Astrocyte of the cerebellum (primary cell): ENCODE data around the gene CFAP99.

Experiments
- DNase-seq: peaks from one replicate; pipeline ENCODE4 v3.0.0-alpha.2; 2011; ENCODE audit warnings: low read depth
- H3K4me3 ChIP-seq: 2 replicates; pipeline ENCODE4 v1.5.1; 2011; ENCODE audit warnings: mild to moderate bottlenecking, low read depth, low read length, moderate library complexity
- in situ Hi-C: cut with HindIII; loops from 2 replicates; pipeline ENCODE4 v1.10.0; 2017; ENCODE audit warnings: low sequenced_read_pairs
- TF ChIP-seq, protein P1 (sequence below): IDR thresholded peaks from 2 replicates; pipeline ENCODE4 v1.5.1; 2012; ENCODE audit warnings: low read length, low read depth, moderate library complexity, mild to moderate bottlenecking; ENCODE audit errors: missing control alignments

CFAP99 gene

GRCh38 chr4:2416564-2417225, 2.1 kb upstream of the CFAP99 start:
- TF ChIP-seq, protein P1, sequence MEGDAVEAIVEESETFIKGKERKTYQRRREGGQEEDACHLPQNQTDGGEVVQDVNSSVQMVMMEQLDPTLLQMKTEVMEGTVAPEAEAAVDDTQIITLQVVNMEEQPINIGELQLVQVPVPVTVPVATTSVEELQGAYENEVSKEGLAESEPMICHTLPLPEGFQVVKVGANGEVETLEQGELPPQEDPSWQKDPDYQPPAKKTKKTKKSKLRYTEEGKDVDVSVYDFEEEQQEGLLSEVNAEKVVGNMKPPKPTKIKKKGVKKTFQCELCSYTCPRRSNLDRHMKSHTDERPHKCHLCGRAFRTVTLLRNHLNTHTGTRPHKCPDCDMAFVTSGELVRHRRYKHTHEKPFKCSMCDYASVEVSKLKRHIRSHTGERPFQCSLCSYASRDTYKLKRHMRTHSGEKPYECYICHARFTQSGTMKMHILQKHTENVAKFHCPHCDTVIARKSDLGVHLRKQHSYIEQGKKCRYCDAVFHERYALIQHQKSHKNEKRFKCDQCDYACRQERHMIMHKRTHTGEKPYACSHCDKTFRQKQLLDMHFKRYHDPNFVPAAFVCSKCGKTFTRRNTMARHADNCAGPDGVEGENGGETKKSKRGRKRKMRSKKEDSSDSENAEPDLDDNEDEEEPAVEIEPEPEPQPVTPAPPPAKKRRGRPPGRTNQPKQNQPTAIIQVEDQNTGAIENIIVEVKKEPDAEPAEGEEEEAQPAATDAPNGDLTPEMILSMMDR = no peak
- DNase-seq = no peak
- in situ Hi-C loops = no loop called here
- peak overlapping the region; percentile 52 for H3K4me3 ChIP-seq

DNA sequence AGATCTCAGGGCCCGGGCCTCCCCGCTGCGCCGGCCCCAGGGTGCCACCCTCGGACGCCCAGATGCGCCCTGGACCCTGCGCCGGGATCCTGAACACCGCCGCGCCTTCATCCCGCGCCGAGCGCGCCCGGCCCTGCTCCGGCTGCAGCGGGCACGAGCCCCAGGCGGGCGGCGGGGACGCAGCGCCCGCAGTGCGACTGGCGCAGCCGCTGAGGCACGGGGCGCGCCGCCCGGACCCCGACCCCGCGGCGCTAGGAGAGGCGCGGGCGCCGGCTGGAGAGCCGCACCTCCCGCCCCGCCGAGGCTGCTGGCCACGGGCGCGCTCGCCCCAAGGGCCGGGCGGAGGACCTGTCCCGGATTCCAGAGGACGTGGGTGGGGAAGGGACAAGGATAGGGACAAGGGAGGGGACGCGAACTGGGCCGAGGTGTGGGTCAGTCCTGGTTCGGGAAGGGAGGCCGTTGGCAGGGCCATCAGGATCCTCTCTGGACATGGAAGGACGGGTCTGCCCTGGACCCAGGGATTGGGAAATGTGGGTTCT, 1.5 kb upstream of the CFAP99 start:
- in situ Hi-C loops = no loop called here
- TF ChIP-seq, protein P1 = no peak
- H3K4me3 ChIP-seq = peak overlapping the region; percentile 52
- DNase-seq = no peak

GRCh38 chr4:2417765-2418649, 748 bp upstream of the CFAP99 start, which contains the start of gene ZFYVE28:
TSS of gene ZFYVE28 (minus strand) at chr4:2418645. CDS start at chr4:2418323, 322 bp downstream.
- in situ Hi-C loops = no loop called here
- peak within 1 kb of the TSS; percentile 52 for H3K4me3 ChIP-seq
- TF ChIP-seq, protein P1 = no peak
- DNase-seq = no peak

DNA sequence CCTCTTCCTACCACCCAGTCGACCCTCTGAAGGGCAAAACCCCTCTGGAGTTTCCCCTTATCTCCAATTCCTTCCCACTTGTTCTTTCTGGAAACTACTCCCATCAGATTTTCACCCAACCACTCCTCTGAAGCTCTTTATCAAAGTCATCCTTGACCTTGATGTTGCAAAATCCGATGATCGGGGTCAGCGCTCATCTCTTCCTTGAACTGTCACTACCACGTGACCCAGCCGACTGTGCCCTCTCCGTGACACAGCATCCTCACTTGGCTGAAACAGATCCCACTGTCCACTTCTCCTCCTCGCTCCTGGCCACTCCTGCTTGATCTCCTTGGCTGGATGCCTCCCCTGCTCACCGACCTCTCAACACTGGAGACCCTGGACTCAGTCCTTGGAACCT, 1.1 kb downstream of the CFAP99 start:
- no peak for DNase-seq
- H3K4me3 ChIP-seq = no peak overlapping the region
- in situ Hi-C loops = no loop called here
- TF ChIP-seq, protein P1 = no peak

GRCh38 chr4:2421928-2422327, 3.2 kb downstream of the CFAP99 start:
- H3K4me3 ChIP-seq = no peak overlapping the region
- in situ Hi-C loops = no loop called here
- TF ChIP-seq, protein P1 = no peak
- no peak for DNase-seq

GRCh38 chr4:2423066-2423465, 4.3 kb downstream of the CFAP99 start:
- in situ Hi-C loops = no loop called here
- TF ChIP-seq, protein P1 = no peak
- H3K4me3 ChIP-seq = no peak overlapping the region
- DNase-seq = no peak
